Activated T-cell treated with anti-CD3 and anti-CD28 coated beads for 24 hours (primary cell): ENCODE measurements around the gene DLX2.
"Not testable (repeated sequence)": the region's sequence is repeated elsewhere in the genome, so short reads cannot be mapped to it uniquely, and the experiment has no call there.

ENCODE experiments used
- DNase-seq: peaks from one replicate; pipeline ENCODE4 v3.0.0-alpha.2; 2020; ENCODE audit warnings: low read depth

Gene DLX2

GRCh38 chr2:172083628-172084394 is 18.9 kb downstream of the DLX2 start:
- no peak for DNase-seq

GRCh38 chr2:172082944-172083627 is 19.6 kb downstream of the DLX2 start:
- no peak for DNase-seq

- DNase-seq = no peak
Observed at GRCh38 chr2:172082105-172082943, 20.4 kb downstream of the DLX2 start.

- no peak for DNase-seq
Observed at GRCh38 chr2:172081221-172082022, 21.3 kb downstream of the DLX2 start.

GRCh38 chr2:172080641-172081220 is 22.0 kb downstream of the DLX2 start:
- DNase-seq = no peak

- no peak for DNase-seq
Observed at GRCh38 chr2:172079838-172080640, 22.7 kb downstream of the DLX2 start.

- DNase-seq = no peak
Observed at GRCh38 chr2:172079416-172079815, 23.3 kb downstream of the DLX2 start.

- no peak for DNase-seq
Observed at GRCh38 chr2:172074254-172074653, 28.4 kb downstream of the DLX2 start.

GRCh38 chr2:172073518-172073917 is 29.2 kb downstream of the DLX2 start:
- no peak for DNase-seq

GRCh38 chr2:172072706-172073105 is 30.0 kb downstream of the DLX2 start:
- DNase-seq = no peak

GRCh38 chr2:172072303-172072702 is 30.4 kb downstream of the DLX2 start:
- DNase-seq = no peak

GRCh38 chr2:172070936-172071335 is 31.8 kb downstream of the DLX2 start:
- no peak for DNase-seq

GRCh38 chr2:172067905-172068304 is 34.8 kb downstream of the DLX2 start:
- not testable (repeated sequence) for DNase-seq

GRCh38 chr2:172066394-172066886 is 36.3 kb downstream of the DLX2 start:
- no peak for DNase-seq

GRCh38 chr2:172065111-172065510 is 37.6 kb downstream of the DLX2 start:
- no peak for DNase-seq

- no peak for DNase-seq
Observed at GRCh38 chr2:172063446-172063845, 39.3 kb downstream of the DLX2 start.

GRCh38 chr2:172062402-172063004 is 40.2 kb downstream of the DLX2 start:
- no peak for DNase-seq

GRCh38 chr2:172060118-172060517 is 42.6 kb downstream of the DLX2 start:
- not testable (repeated sequence) for DNase-seq

- no peak for DNase-seq
Observed at GRCh38 chr2:172058660-172059059, 44.0 kb downstream of the DLX2 start.

GRCh38 chr2:172056293-172056692 is 46.4 kb downstream of the DLX2 start:
- no peak for DNase-seq
